ENCODE data around the gene MAST3. TPM values are rescaled to one million over a fixed set of nuclear protein-coding genes. Genes with fewer than 3 reads are reported as not detected.

MAST3 gene
- total RNA-seq, 1 experiment from 2014 or later = 10.4 TPM

DNA sequence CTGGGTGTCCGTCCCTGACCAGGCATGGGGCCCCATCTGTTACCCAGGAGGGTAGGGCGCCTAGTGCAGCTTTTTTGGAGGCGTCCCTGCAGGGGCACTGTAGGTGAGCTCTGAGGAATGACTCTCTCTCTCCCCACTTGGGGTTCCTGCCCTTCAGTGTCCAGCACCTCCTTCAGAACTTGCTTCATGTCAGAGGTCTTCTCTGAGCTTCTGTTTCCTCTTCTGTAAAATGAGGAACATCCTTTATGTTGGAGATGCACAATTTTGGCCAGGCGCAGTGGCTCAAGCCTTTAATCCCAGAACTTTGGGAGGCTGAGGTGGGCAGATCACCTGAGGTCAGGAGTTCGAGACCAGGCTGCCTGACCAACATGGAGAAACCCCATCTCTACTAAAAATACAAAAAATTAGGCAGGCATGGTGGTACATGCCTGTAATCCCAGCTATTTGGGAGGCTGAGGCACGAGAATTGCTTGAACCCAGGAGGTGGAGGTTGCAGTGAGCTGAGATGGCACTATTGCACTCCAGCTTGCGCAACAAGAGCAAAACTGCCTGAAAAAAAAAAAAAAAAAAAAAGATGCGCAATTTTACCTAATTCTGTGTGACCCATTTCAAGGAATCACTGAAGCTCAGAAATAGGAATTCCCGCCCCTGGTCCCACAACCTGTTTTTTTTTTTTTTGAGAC lies 40.2 kb downstream of the MAST3 start:
- Histone ChIP-seq H3K4me1 (ENCODE audit: insufficient read depth, low read length) (no peaks in the 10 kb centered on the region), H2BK5ac (ENCODE audit: insufficient read length, low read length) (no peak overlapping the region), H3K9ac (ENCODE audit: extremely low read depth, insufficient read length, low read length) (no peak overlapping the region), H3K27me3 (ENCODE audit: insufficient read depth, low read length) (no peaks in the 10 kb centered on the region), H4K8ac (replicated peaks; ENCODE audit: insufficient read length, low read depth, low read length) (no peak overlapping the region), H3K27ac (ENCODE audit: insufficient read length, low read depth, low read length) (no peak overlapping the region), H2BK12ac (ENCODE audit: insufficient read length, low read depth, low read length) (no peak overlapping the region), H3K14ac (ENCODE audit: insufficient read depth, low read length) (no peak overlapping the region), H2BK120ac (ENCODE audit: low read depth, low read length, poor library complexity, severe bottlenecking) (no peak overlapping the region), H3K23ac (ENCODE audit: insufficient read length, low read depth, low read length) (no peak overlapping the region), H3K79me2 (ENCODE audit: insufficient read depth, low read length) (no peaks in the 10 kb centered on the region), H3K23me2 (ENCODE audit: insufficient read length, low read depth, low read length, poor library complexity, severe bottlenecking) (no peaks in the 10 kb centered on the region), H3K79me1 (ENCODE audit: insufficient read depth, low read depth, low read length, poor library complexity, severe bottlenecking) (no peaks in the 10 kb centered on the region), H3K9me3 (ENCODE audit: control insufficient read depth, low read depth, low read length) (no peaks in the 10 kb centered on the region), H3K18ac (ENCODE audit: insufficient read length, low read depth, low read length) (no peak overlapping the region), H4K5ac (ENCODE audit: insufficient read length, low read depth, low read length) (no peak overlapping the region), H2AK5ac (ENCODE audit: insufficient read length, low read length) (no peak overlapping the region), H3T11ph (ENCODE audit: low read length) (no peak overlapping the region), H3K4me2 (ENCODE audit: insufficient read depth, insufficient read length, low read length) (no peak overlapping the region), H2BK15ac (ENCODE audit: low read depth, low read length) (no peak overlapping the region), H4K91ac (ENCODE audit: insufficient read length, low read depth, low read length) (no peak overlapping the region), H2AFZ (ENCODE audit: low read length) (no peak overlapping the region), H4K20me1 (ENCODE audit: control insufficient read depth, insufficient read depth, insufficient read length) (no peaks in the 10 kb centered on the region), H3K4ac (ENCODE audit: low read depth, low read length) (no peak overlapping the region), H2BK20ac (ENCODE audit: low read depth, low read length, poor library complexity, severe bottlenecking) (no peak overlapping the region), H3K56ac (ENCODE audit: insufficient read length, low read depth, low read length) (no peak overlapping the region)
- Mint-ChIP-seq H3K27ac (no peak overlapping the region), H3K36me3 (ENCODE audit: insufficient read depth in 1 of 3, low read depth in 3 of 3) (peaks cover 16 to 55% (median 45%) of the 10 kb centered on the region in 3 experiments), H3K27me3 (ENCODE audit: low read depth) (no peaks in the 10 kb centered on the region), H3K4me1 (no peaks in the 10 kb centered on the region), H3K4me3 (no peak overlapping the region), H3K9me3 (peaks cover 0 to 4% of the 10 kb centered on the region in 2 experiments; a peak in 1 of 5 replicates)
- DNase-seq = no peak
- no CpG with 5 or more reads among the region's 9 CpGs for WGBS (ENCODE audit: extremely low coverage, insufficient read length, low lambda C conversion rate)
- TF ChIP-seq, protein P1, sequence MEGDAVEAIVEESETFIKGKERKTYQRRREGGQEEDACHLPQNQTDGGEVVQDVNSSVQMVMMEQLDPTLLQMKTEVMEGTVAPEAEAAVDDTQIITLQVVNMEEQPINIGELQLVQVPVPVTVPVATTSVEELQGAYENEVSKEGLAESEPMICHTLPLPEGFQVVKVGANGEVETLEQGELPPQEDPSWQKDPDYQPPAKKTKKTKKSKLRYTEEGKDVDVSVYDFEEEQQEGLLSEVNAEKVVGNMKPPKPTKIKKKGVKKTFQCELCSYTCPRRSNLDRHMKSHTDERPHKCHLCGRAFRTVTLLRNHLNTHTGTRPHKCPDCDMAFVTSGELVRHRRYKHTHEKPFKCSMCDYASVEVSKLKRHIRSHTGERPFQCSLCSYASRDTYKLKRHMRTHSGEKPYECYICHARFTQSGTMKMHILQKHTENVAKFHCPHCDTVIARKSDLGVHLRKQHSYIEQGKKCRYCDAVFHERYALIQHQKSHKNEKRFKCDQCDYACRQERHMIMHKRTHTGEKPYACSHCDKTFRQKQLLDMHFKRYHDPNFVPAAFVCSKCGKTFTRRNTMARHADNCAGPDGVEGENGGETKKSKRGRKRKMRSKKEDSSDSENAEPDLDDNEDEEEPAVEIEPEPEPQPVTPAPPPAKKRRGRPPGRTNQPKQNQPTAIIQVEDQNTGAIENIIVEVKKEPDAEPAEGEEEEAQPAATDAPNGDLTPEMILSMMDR (conservative IDR thresholded peaks at IDR 0.05) = no peak

Data from H9 (cell line).